Hepatocyte (in vitro differentiated cells): ENCODE measurements around the gene AMHR2.
"Not testable (repeated sequence)": the region's sequence is repeated elsewhere in the genome, so short reads cannot be mapped to it uniquely, and the experiment has no call there.

Source experiments
- CTCF ChIP-seq: fragments of 200-600 bp; sonication (generic); IDR thresholded peaks from 2 replicates; pipeline ENCODE4 v1.5.1; 2016; ENCODE audit warnings: antibody characterized with exemption, mild to moderate bottlenecking; ENCODE audit not compliant: poor library complexity
- EZH2phosphoT487 ChIP-seq: fragments of 200-600 bp; sonication (generic); IDR thresholded peaks from one replicate; pipeline ENCODE4 v1.6.1; 2018; ENCODE audit warnings: antibody characterized with exemption, mild to moderate bottlenecking, low read depth, moderate library complexity; ENCODE audit not compliant: unreplicated experiment, severe bottlenecking

- not testable (repeated sequence) for TF ChIP-seq CTCF, EZH2phosphoT487
These were observed 7.8 kb upstream of the AMHR2 start for GRCh38 chr12:53415752-53416389.
